Mesothelial cell of epicardium (in vitro differentiated cells): ENCODE measurements around the gene MGAT2. TPM values are rescaled to one million over a fixed set of nuclear protein-coding genes. Genes with fewer than 3 reads are reported as not detected.
"Not testable (repeated sequence)": the region's sequence is repeated elsewhere in the genome, so short reads cannot be mapped to it uniquely, and the experiment has no call there.

Experiments used
- DNase-seq, 2 experiments: peaks; one replicate each; pipeline ENCODE4 v3.0.0; 2021; ENCODE audit warnings: low spot score in 2 of 2; ENCODE audit not compliant: unreplicated experiment in 2 of 2
- H3K27ac Mint-ChIP-seq: 2 replicates; pipeline ENCODE4 v1.8.0; 2021; ENCODE audit warnings: mixed read lengths
- H3K27me3 Mint-ChIP-seq: 2 replicates; pipeline ENCODE4 v1.8.0; 2021; ENCODE audit warnings: low read depth, mixed read lengths
- H3K36me3 Mint-ChIP-seq: 2 replicates; pipeline ENCODE4 v1.8.0; 2021; ENCODE audit warnings: mixed read lengths
- H3K4me1 Mint-ChIP-seq: 2 replicates; pipeline ENCODE4 v1.8.0; 2021; ENCODE audit warnings: mixed read lengths
- H3K4me3 Mint-ChIP-seq: 2 replicates; pipeline ENCODE4 v1.8.0; 2021; ENCODE audit warnings: mild to moderate bottlenecking, moderate library complexity, mixed read lengths
- H3K9me3 Mint-ChIP-seq: 2 replicates; pipeline ENCODE4 v1.8.0; 2021; ENCODE audit warnings: mixed read lengths
- CTCF ChIP-seq: fragments of 200-600 bp; sonication (generic); IDR thresholded peaks from one replicate; pipeline ENCODE4 v1.5.0; 2021; ENCODE audit warnings: antibody characterized with exemption; ENCODE audit not compliant: unreplicated experiment
- total RNA-seq: library from RNA; stranded (reverse); gene quantifications from 3 replicates; pipeline ENCODE4 v1.2.1, GENCODE V29; 2021

The MGAT2 gene
- total RNA-seq, 1 donor from 2014 or later: 18.7 TPM

GRCh38 chr14:49582113-49582977 is 38.3 kb upstream of the MGAT2 start:
- no peaks in the 10 kb centered on the region for H3K27me3 Mint-ChIP-seq
- H3K9me3 Mint-ChIP-seq: no peaks in the 10 kb centered on the region
- DNase-seq: no peak
- no peak overlapping the region for H3K27ac Mint-ChIP-seq
- no peak overlapping the region for H3K4me3 Mint-ChIP-seq
- H3K4me1 Mint-ChIP-seq: peaks cover 26% of the 10 kb centered on the region
- TF ChIP-seq CTCF: no peak
- peaks cover 25% of the 10 kb centered on the region for H3K36me3 Mint-ChIP-seq

DNA sequence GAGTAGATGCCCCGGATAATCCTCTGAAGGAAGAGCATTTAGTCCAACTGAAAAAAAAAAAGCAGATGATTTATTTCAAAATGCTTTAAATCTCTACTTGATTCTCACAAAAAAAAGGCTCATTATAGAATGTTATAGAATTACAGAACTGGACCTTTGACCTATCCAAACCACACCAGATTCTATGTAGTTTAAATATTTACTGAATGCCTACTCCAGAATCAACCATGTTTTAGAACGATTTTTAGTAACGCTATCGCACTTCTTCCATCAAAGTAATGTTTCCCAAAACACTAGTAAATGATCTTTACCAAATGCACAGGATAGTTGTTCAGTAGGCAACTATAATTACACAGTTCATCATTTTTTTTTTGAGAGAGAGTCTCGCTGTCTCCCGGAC is 37.0 kb upstream of the MGAT2 start:
- Mint-ChIP-seq H3K27ac (peak overlapping the region; percentile 74), H3K36me3 (peaks cover 18% of the 10 kb centered on the region), H3K4me1 (peaks cover 26% of the 10 kb centered on the region), H3K4me3 (peak overlapping the region; percentile 86), H3K9me3 (no peaks in the 10 kb centered on the region), H3K27me3 (no peaks in the 10 kb centered on the region)
- no peak for DNase-seq
- TF ChIP-seq CTCF: no peak

DNA sequence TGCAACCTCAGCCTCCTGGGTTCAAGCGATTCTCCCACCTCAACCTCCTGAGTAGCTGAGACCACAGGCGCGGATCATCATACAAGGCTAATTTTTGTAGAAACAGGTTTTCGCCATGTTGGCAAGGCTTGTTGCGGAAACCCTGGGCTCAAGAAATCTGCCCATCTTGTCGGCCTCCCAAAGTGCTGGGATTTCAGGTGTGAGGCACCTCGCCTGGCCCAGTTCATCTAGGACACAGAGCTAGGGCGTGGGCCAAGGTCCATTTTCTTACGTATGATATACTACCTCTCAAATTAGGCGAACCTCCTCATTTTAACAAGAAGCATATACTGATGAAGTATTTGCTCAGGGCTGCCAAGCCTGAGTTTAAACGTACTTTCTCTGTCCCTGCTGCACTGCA is 36.5 kb upstream of the MGAT2 start:
- TF ChIP-seq CTCF: no peak
- Mint-ChIP-seq H3K4me1 (peaks cover 26% of the 10 kb centered on the region), H3K4me3 (peak overlapping the region; percentile 86), H3K9me3 (no peaks in the 10 kb centered on the region), H3K27me3 (no peaks in the 10 kb centered on the region), H3K36me3 (peaks cover 18% of the 10 kb centered on the region), H3K27ac (peak overlapping the region; percentile 78)
- DNase-seq: no peak

GRCh38 chr14:49584981-49585640 is 35.5 kb upstream of the MGAT2 start:
- H3K9me3 Mint-ChIP-seq, H3K27me3 Mint-ChIP-seq, DNase-seq: not testable (repeated sequence)
- peak overlapping the region; percentile 86 for H3K4me3 Mint-ChIP-seq
- peaks cover 18% of the 10 kb centered on the region for H3K36me3 Mint-ChIP-seq
- peaks cover 26% of the 10 kb centered on the region for H3K4me1 Mint-ChIP-seq
- H3K27ac Mint-ChIP-seq: peak overlapping the region; percentile 98

DNA sequence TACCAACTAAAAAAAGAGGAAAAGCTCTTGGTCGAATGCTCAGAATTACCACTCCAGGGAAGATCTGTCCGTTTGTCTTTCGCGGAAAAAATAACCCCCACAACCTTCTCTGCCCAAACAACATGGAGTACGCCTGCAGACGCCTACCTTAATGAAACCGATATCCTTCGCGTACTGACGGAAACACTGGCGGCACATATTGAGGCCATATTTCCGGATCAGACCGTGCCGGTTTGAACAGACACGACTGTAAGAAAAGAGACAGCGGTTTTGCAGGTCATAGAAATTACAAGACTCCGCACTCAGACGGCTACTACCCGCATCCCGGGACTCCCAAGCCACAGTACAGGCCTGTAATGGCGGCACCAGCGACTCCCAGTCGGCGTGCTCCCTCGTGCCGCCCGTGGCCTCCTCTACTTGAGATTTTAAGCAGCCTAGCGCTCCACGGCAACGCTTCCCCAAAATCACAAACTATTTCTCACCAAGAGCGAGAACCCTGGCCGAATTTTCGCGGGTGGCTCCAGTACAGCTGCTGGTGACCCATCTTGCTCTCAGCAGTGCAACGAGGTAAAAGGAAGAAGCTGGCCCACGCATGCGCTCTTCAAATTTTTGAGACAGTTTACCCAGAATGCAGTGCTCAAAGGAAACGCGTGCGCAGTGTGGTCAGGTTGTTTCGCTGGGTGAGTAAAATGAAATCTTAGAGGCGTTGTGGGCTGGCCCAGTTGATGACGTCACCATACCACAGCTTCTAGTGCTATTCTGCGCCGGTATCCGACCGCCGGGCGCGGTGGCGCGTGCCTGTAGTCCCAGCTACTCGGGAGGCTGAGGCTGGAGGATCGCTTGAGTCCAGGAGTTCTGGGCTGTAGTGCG is 34.6 kb upstream of the MGAT2 start, which contains the start of gene RPS29:
TSS of gene RPS29 (minus strand) at position 578 of the 870 bp plus-strand sequence. CDS start at position 544, 34 bp downstream.
- Mint-ChIP-seq H3K4me3 (peak within 1 kb of the TSS; percentile 86), H3K27me3 (no peaks in the 10 kb centered on the region), H3K9me3 (no peaks in the 10 kb centered on the region), H3K27ac (peak within 1 kb of the TSS; percentile 98), H3K4me1 (peaks cover 26% of the 10 kb centered on the region), H3K36me3 (peaks cover 18% of the 10 kb centered on the region)
- DNase-seq: peak; percentile 91 to 98
- TF ChIP-seq CTCF: no peak
